K562 (cell line): ENCODE results near the gene DPY19L1. TPM values are rescaled to one million over a fixed set of nuclear protein-coding genes. Genes with fewer than 3 reads are reported as not detected.
A peak's percentile ranks its signal among the peaks of the same experiment; 100 is the strongest.

ENCODE experiments used
- ATAC-seq: fragments of 200-7000 bp; cut with Tn5 transposase; 3 replicates; pipeline ENCODE4 v1.9.1; 2020; ENCODE audit warnings: moderate library complexity
- BruUV-seq: library from RNA; stranded (reverse); fragments of 400-500 nt; replicated peaks from 2 replicates; lab custom pipeline; 2021; lab: Mats Ljungman, UMichigan
- CTCF ChIA-PET: fragments of 300-600 bp; formaldehyde crosslinking; extraction: SDS; loops from one replicate; lab custom pipeline; 2021; ENCODE audit warnings: low intra/inter-chr PET ratio; lab: Yijun Ruan, JAX
- POLR2A ChIA-PET: fragments of 300-600, 350-650 bp; sonication (Branson Sonifier 250); formaldehyde crosslinking; extraction: SDS; loops from one replicate; lab custom pipeline; 2021; ENCODE audit warnings: antibody characterized with exemption, inconsistent platforms; lab: Yijun Ruan, JAX
- DNase-seq, 4 experiments: peaks; one replicate each; pipeline versions ENCODE4 v3.0.0 to v3.0.0-alpha.2; 2011 to 2018; ENCODE audit warnings: low spot score in 3 of 4, mixed read lengths in 3 of 4; ENCODE audit errors: extremely low read depth in 1 of 4
- FAIRE-seq: peaks from 2 replicates; lab custom pipeline; 2011; peaks lifted over from hg19 to GRCh38; lab: Jason Lieb, UNC
- H2AFZ ChIP-seq: 2 replicates; pipeline ENCODE4 v1.6.0; 2011; ENCODE audit warnings: low read depth, low read length, control low read depth, inconsistent platforms
- H3K27ac ChIP-seq: fragments of 200-600 bp; 3 replicates; pipeline ENCODE4 v1.8.0; 2011; ENCODE audit warnings: low read depth, mild to moderate bottlenecking, control low read depth, inconsistent platforms, low read length, moderate library complexity, mixed read lengths; ENCODE audit errors: extremely low read depth
- H3K27me3 ChIP-seq, 2 experiments: fragments of 300-600 bp in 1 of 2; 2 replicates in 1 of 2; 3 replicates in 1 of 2; pipeline versions ENCODE4 v1.6.0 to v1.8.0; 2011; ENCODE audit warnings: inconsistent platforms in 2 of 2, low read length in 2 of 2, mild to moderate bottlenecking in 1 of 2, mixed read lengths in 1 of 2, moderate library complexity in 1 of 2; ENCODE audit not compliant: control insufficient read depth in 2 of 2, insufficient read depth in 2 of 2
- H3K36me3 ChIP-seq: fragments of 300-600 bp; 3 replicates; pipeline ENCODE4 v1.8.0; 2011; ENCODE audit warnings: mild to moderate bottlenecking, low read length, inconsistent platforms; ENCODE audit not compliant: control insufficient read depth, insufficient read depth
- H3K4me1 ChIP-seq, 2 experiments: fragments of 200-600 bp in 1 of 2; replicated peaks in 1 of 2; 2 replicates in 1 of 2; 3 replicates in 1 of 2; pipeline versions ENCODE4 v1.5.1 to v1.8.0; 2011; ENCODE audit warnings: inconsistent platforms in 2 of 2, low read length in 2 of 2, mild to moderate bottlenecking in 1 of 2, mixed read lengths in 1 of 2, moderate library complexity in 1 of 2; ENCODE audit not compliant: control insufficient read depth in 2 of 2, insufficient read depth in 2 of 2
- H3K4me2 ChIP-seq: 2 replicates; pipeline ENCODE4 v1.6.1; 2011; ENCODE audit warnings: low read length, control low read depth, inconsistent platforms, mixed read lengths; ENCODE audit not compliant: insufficient read depth
- H3K4me3 ChIP-seq: fragments of 200-600 bp; sonication (generic), shearing (Covaris generic); 2 replicates; pipeline ENCODE4 v1.5.1; 2016; ENCODE audit warnings: control low read depth, inconsistent platforms
- H3K79me2 ChIP-seq: fragments of 200-600 bp; 3 replicates; pipeline ENCODE4 v1.8.0; 2011; ENCODE audit warnings: low read length, inconsistent platforms; ENCODE audit not compliant: control insufficient read depth, insufficient read depth
- H3K9ac ChIP-seq, 2 experiments: 2 replicates each; pipeline versions ENCODE4 v1.6.0 to v1.6.1; 2011; ENCODE audit warnings: low read depth in 2 of 2, low read length in 2 of 2, control low read depth in 1 of 2, inconsistent platforms in 1 of 2, mild to moderate bottlenecking in 1 of 2, mixed read lengths in 1 of 2; ENCODE audit not compliant: insufficient read depth in 1 of 2
- H3K9me1 ChIP-seq: one replicate; pipeline ENCODE4 v1.6.0; 2011; ENCODE audit warnings: inconsistent platforms, mild to moderate bottlenecking, low read length, moderate library complexity; ENCODE audit not compliant: control insufficient read depth, insufficient read depth
- H3K9me3 ChIP-seq: replicated peaks from 2 replicates; pipeline ENCODE4 v1.5.1; 2011; ENCODE audit warnings: low read depth, low read length, inconsistent platforms; ENCODE audit not compliant: control insufficient read depth, insufficient read depth
- H4K20me1 ChIP-seq: replicated peaks from 2 replicates; pipeline ENCODE4 v1.6.1; 2011; ENCODE audit warnings: low read length, inconsistent platforms, mixed read lengths; ENCODE audit not compliant: control insufficient read depth, insufficient read depth
- CTCF ChIP-seq, 3 experiments: IDR thresholded peaks in 2 of 3; conservative IDR thresholded peaks in 1 of 3; 2 replicates each; pipeline ENCODE4 v1.5.1; 2011 to 2012; ENCODE audit warnings: low read length in 3 of 3, mild to moderate bottlenecking in 3 of 3, control low read depth in 2 of 3, improper control_type of control experiment in 1 of 3, inconsistent platforms in 1 of 3, low read depth in 1 of 3, mixed read lengths in 1 of 3, moderate library complexity in 1 of 3; ENCODE audit not compliant: insufficient read depth in 2 of 3
- ETV5 ChIP-seq: sonication (generic); formaldehyde crosslinking; IDR thresholded peaks from 2 replicates; pipeline ENCODE4 v1.4.0; 2020; ENCODE audit warnings: low read depth, mild to moderate bottlenecking, missing genetic modification reagents
- FOXK1 ChIP-seq: sonication (generic); formaldehyde crosslinking; IDR thresholded peaks from 2 replicates; pipeline ENCODE4 v1.8.0; 2022; ENCODE audit warnings: missing genetic modification reagents, mild to moderate bottlenecking, borderline replicate concordance
- L3MBTL2 ChIP-seq: fragments of 450-650 bp; IDR thresholded peaks from 2 replicates; pipeline ENCODE4 v1.6.1; 2016; ENCODE audit warnings: mild to moderate bottlenecking, moderate library complexity
- MAFF ChIP-seq: IDR thresholded peaks from 2 replicates; pipeline ENCODE4 v1.6.1; 2012; ENCODE audit warnings: low read length, improper control_type of control experiment
- MAFK ChIP-seq: IDR thresholded peaks from 2 replicates; pipeline ENCODE4 v1.6.1; 2011; ENCODE audit warnings: low read length, improper control_type of control experiment
- MEIS2 ChIP-seq: fragments of 450-650 bp; IDR thresholded peaks from 2 replicates; pipeline ENCODE4 v1.6.1; 2014; ENCODE audit warnings: mild to moderate bottlenecking; ENCODE audit not compliant: partially characterized antibody
- NEUROD1 ChIP-seq: fragments of 150-350 bp; IDR thresholded peaks from 2 replicates; pipeline ENCODE4 v1.6.1; 2014; ENCODE audit warnings: borderline replicate concordance, low read length, low read depth; ENCODE audit not compliant: partially characterized antibody
- PRPF4 ChIP-seq: fragments of 200-400 bp; formaldehyde crosslinking; IDR thresholded peaks from one replicate; pipeline ENCODE4 v1.6.1; 2017; ENCODE audit warnings: low read length, low read depth, mild to moderate bottlenecking; ENCODE audit not compliant: insufficient read depth, poor library complexity, severe bottlenecking
- SMARCC2 ChIP-seq: fragments of 450-650 bp; IDR thresholded peaks from 2 replicates; pipeline ENCODE4 v1.6.1; 2017; ENCODE audit warnings: antibody characterized with exemption, moderate library complexity, mild to moderate bottlenecking, low read depth
- SOX6 ChIP-seq: fragments of 450-650 bp; IDR thresholded peaks from 2 replicates; pipeline ENCODE4 v1.6.1; 2014; ENCODE audit warnings: mild to moderate bottlenecking
- TBL1XR1 ChIP-seq, 2 experiments: IDR thresholded peaks; 2 replicates each; pipeline ENCODE4 v1.6.1; 2012; ENCODE audit warnings: improper control_type of control experiment in 2 of 2, low read length in 2 of 2, mild to moderate bottlenecking in 1 of 2
- TRIM24 ChIP-seq, 2 experiments: fragments of 450-650 bp; IDR thresholded peaks; 2 replicates each; pipeline ENCODE4 v1.6.1; 2016
- ZC3H4 ChIP-seq: sonication (generic); formaldehyde crosslinking; IDR thresholded peaks from 2 replicates; pipeline ENCODE4 v1.9.0; 2021; ENCODE audit warnings: missing genetic modification reagents, borderline replicate concordance
- ZNF140 ChIP-seq: fragments of 250-450 bp; sonication (Bioruptor Pico); IDR thresholded peaks from 2 replicates; pipeline ENCODE4 v1.8.0; 2021; ENCODE audit warnings: moderate library complexity, mild to moderate bottlenecking, inconsistent platforms
- ZNF311 ChIP-seq: fragments of 250-450 bp; sonication (Bioruptor Pico); IDR thresholded peaks from 2 replicates; pipeline ENCODE4 v1.4.0; 2020; ENCODE audit warnings: mild to moderate bottlenecking, moderate library complexity
- ZNF584 ChIP-seq: fragments of 200-800 bp; sonication (Bioruptor generic); IDR thresholded peaks from 2 replicates; pipeline ENCODE4 v1.6.1; 2016; ENCODE audit warnings: low read depth, mild to moderate bottlenecking, missing genetic modification characterization, missing compliant biosample characterization
- ZNF766 ChIP-seq: fragments of 200-800 bp; sonication (Bioruptor generic); conservative IDR thresholded peaks from 2 replicates; pipeline ENCODE4 v1.6.1; 2016; ENCODE audit warnings: missing genetic modification characterization, missing compliant biosample characterization
- ZNF77 ChIP-seq: fragments of 250-450 bp; sonication (Bioruptor Pico); IDR thresholded peaks from 2 replicates; pipeline ENCODE4 v1.5.0; 2020
- WGBS: fragments of 100-300 bp; shearing (Covaris generic); methylation state at CpG from one replicate; pipeline ENCODE4 v1.1.6; 2016; ENCODE audit warnings: low coverage, mixed read lengths; ENCODE audit not compliant: insufficient coverage; ENCODE audit errors: missing lambda C conversion rate; 5-methylcytosine and 5-hydroxymethylcytosine counted together
- in situ Hi-C: fragments of 300-500 bp; cut with MboI; formaldehyde crosslinking; loops from 4 replicates; pipeline ENCODE4 v1.15.0; 2018; ENCODE audit warnings: inconsistent platforms, mixed read lengths
- intact Hi-C: fragments of 100-400 bp; cut with micrococcal nuclease; formaldehyde crosslinking; loops from 2 replicates; pipeline ENCODE4 v1.14.2; 2022
- polyA plus RNA-seq, 8 experiments: library from polyadenylated mRNA; depleted of rRNA in 4 of 8; stranded (reverse) in 5 of 8; unstranded in 3 of 8; fragments of >200 nt; fragmentation: Nextera tagmentation in 2 of 8; fragmentation: Illumina TruSeq in 1 of 8; extraction: Ambion mirVana in 2 of 8; extraction: Trizol in 1 of 8; gene quantifications; 2 replicates each; pipeline versions ENCODE4 v1.2.1 to v1.2.3, GENCODE V29; 2011 to 2014; ENCODE audit warnings: inconsistent platforms in 1 of 8, missing spikeins in 1 of 8
- total RNA-seq, 7 experiments: library from RNA; depleted of rRNA in 6 of 7; stranded (reverse); fragments of >200 nt in 6 of 7; fragmentation: Illumina TruSeq in 2 of 7; extraction: Trizol in 2 of 7; gene quantifications; 2 replicates each; pipeline versions ENCODE4 v1.2.1 to v1.2.3, GENCODE V29; 2011 to 2021; ENCODE audit warnings: low replicate concordance in 1 of 7
- TF ChIP-seq, protein P1 (sequence below): fragments of 200-800 bp; sonication (Bioruptor generic); IDR thresholded peaks from 2 replicates; pipeline ENCODE4 v1.6.1; 2017; ENCODE audit warnings: missing genetic modification characterization, missing compliant biosample characterization

The DPY19L1 gene
- total and polyA plus RNA-seq, 9 of the 15 experiments (the other 6 are each of a cell fraction or from before 2014, with no cell fraction given), result 4.0 to 34.3 (median 22.1) TPM

DNA sequence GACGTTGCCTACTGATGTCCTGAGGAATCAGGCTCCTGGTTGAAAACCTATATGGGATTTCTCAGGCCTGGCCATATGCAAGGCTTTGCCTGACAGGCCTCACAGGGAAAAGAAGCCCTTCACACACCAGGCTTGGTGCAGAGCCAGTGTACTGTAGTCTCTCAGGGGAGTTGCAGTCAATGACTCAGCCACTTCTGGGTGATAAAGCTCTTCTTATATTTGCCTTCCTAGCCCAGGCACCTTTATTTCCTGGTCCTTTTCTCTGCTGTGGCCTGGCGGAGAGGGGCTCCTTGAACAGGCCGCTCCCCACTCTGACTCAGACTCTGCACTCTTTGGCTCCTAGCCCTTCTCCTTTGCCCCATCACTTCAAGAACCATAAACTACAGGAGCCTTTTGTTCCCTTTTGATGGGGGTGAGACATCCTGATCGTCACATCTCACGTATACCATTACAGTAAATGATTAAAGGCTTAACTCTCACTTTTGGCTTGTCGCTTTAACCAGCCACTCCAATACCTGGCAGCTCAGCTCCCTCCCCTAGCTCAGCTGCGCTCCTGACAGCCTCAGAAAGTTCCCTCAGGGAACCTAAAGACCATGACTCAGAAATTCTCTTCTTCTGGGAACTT is 33.5 kb downstream of the DPY19L1 start:
- H2AFZ ChIP-seq, result peak overlapping the region; percentile 91
- H4K20me1 ChIP-seq, result no peaks in the 10 kb centered on the region
- ChIA-PET CTCF (no interaction called here), POLR2A (interaction anchor here (0.7 to 1.0 kb wide), 2 partner anchors 29 to 35 kb away, joined by 3 read pairs; no protein-coding TSS in a partner anchor)
- no TSS peak for BruUV-seq
- in situ Hi-C loops (no loop called here), intact Hi-C loops (loop anchor here (5.0 kb wide), 1 partner anchor 34 kb away; the partner anchor contains the start of gene DPY19L1)
- H3K36me3 ChIP-seq, result no peaks in the 10 kb centered on the region
- ATAC-seq, result peak; percentile 96
- peaks cover 0 to 31% of the 10 kb centered on the region in 2 experiments for H3K4me1 ChIP-seq
- no peaks in the 10 kb centered on the region for H3K9me3 ChIP-seq
- H3K4me2 ChIP-seq, result peak overlapping the region; percentile 70
- 6% methylated on average over 6 of the region's 7 CpGs for WGBS
- peak overlapping the region; percentile 6 to 76; a peak in 3 of 4 replicates for H3K9ac ChIP-seq
- H3K27ac ChIP-seq, result peak overlapping the region; percentile 94
- H3K27me3 ChIP-seq, result no peaks in the 10 kb centered on the region
- H3K79me2 ChIP-seq, result peaks cover 3% of the 10 kb centered on the region; the same call in 1 of the 3 replicates
- peak; percentile 85 for FAIRE-seq
- peak; percentile 18 to 86 (median 42) for DNase-seq
- H3K4me3 ChIP-seq, result no peak overlapping the region; the same call in 1 of the 2 replicates
- H3K9me1 ChIP-seq, result no peaks in the 10 kb centered on the region
- TF ChIP-seq ZC3H4 (CRISPR knock-in tag), result no peak
- peak; percentile 26; the same call in 1 of the 2 replicates for TF ChIP-seq L3MBTL2
- peak; percentile 53; the same call in 1 of the 2 replicates for TF ChIP-seq MAFK
- TF ChIP-seq FOXK1 (CRISPR knock-in tag), result no peak
- TF ChIP-seq TBL1XR1 (IDR thresholded peaks at IDR 0.05; ENCODE audit: low read length in 2 of 2), result no peak
- TF ChIP-seq ZNF584 (CRISPR knock-in tag), result 0 out of 2 replicates have a peak, but pooled peaks have one; percentile 46
- TF ChIP-seq ZNF77, result no peak
- TF ChIP-seq ETV5 (CRISPR knock-in tag), result no peak
- no peak for TF ChIP-seq PRPF4
- TF ChIP-seq SMARCC2, result 0 out of 2 replicates have a peak, but pooled peaks have one; percentile 30
- TF ChIP-seq MAFF, result peak; percentile 58; the same call in 1 of the 2 replicates
- TF ChIP-seq NEUROD1, result no peak
- no peak for TF ChIP-seq SOX6
- TF ChIP-seq ZNF311, result no peak
- TF ChIP-seq TRIM24 (IDR thresholded peaks at IDR 0.05), result 0 out of 4 replicates have a peak, but pooled peaks of 1 of the 2 experiments have one; percentile 4
- TF ChIP-seq, protein P1, sequence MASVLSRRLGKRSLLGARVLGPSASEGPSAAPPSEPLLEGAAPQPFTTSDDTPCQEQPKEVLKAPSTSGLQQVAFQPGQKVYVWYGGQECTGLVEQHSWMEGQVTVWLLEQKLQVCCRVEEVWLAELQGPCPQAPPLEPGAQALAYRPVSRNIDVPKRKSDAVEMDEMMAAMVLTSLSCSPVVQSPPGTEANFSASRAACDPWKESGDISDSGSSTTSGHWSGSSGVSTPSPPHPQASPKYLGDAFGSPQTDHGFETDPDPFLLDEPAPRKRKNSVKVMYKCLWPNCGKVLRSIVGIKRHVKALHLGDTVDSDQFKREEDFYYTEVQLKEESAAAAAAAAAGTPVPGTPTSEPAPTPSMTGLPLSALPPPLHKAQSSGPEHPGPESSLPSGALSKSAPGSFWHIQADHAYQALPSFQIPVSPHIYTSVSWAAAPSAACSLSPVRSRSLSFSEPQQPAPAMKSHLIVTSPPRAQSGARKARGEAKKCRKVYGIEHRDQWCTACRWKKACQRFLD (CRISPR knock-in tag), result 0 out of 2 replicates have a peak, but pooled peaks have one; percentile 58
- no peak for TF ChIP-seq CTCF (IDR thresholded peaks at IDR 0.05 in 2 of 3, conservative IDR thresholded peaks at IDR 0.05 in 1 of 3; ENCODE audit: insufficient read depth in 2 of 3, low read depth in 1 of 3, low read length in 3 of 3)
- TF ChIP-seq ZNF766 (CRISPR knock-in tag), result no peak
- TF ChIP-seq ZNF140 (CRISPR knock-in tag), result no peak
- TF ChIP-seq MEIS2, result no peak
